ENCODE results near the gene PAN3. TPM values are rescaled to one million over a fixed set of nuclear protein-coding genes. Genes with fewer than 3 reads are reported as not detected.

The PAN3 gene
- total RNA-seq, 1 donor from 2014 or later, result 61.3 TPM

- no peak overlapping the region for H3K4me3 Mint-ChIP-seq
Observed at GRCh38 chr13:28252547-28252946, 114.2 kb downstream of the PAN3 start.

GRCh38 chr13:28257305-28257704 is 119.0 kb downstream of the PAN3 start:
- no peak for TF ChIP-seq CTCF (IDR thresholded peaks at IDR 0.05; ENCODE audit: unreplicated experiment)
- Mint-ChIP-seq H3K36me3 (peaks cover 35% of the 10 kb centered on the region), H3K4me1 (no peaks in the 10 kb centered on the region), H3K4me3 (no peak overlapping the region), H3K27me3 (ENCODE audit: low read depth) (no peaks in the 10 kb centered on the region), H3K9me3 (peaks cover 5% of the 10 kb centered on the region), H3K27ac (no peak overlapping the region)
- DNase-seq (ENCODE audit: low spot score in 2 of 2, unreplicated experiment in 2 of 2), result no peak

More at GRCh38 chr13:28252547-28252946, 114.2 kb downstream of the PAN3 start:
- Mint-ChIP-seq H3K9me3 (peaks cover 22% of the 10 kb centered on the region), H3K4me1 (no peaks in the 10 kb centered on the region), H3K27ac (no peak overlapping the region), H3K36me3 (peaks cover 49% of the 10 kb centered on the region), H3K27me3 (ENCODE audit: low read depth) (no peaks in the 10 kb centered on the region)
- no peak for DNase-seq (ENCODE audit: low spot score in 2 of 2, unreplicated experiment in 2 of 2)
- no peak for TF ChIP-seq CTCF (IDR thresholded peaks at IDR 0.05; ENCODE audit: unreplicated experiment)

GRCh38 chr13:28258417-28258816 is 120.1 kb downstream of the PAN3 start:
- TF ChIP-seq CTCF (IDR thresholded peaks at IDR 0.05; ENCODE audit: unreplicated experiment), result no peak
- Mint-ChIP-seq H3K4me3 (no peak overlapping the region), H3K27ac (no peak overlapping the region), H3K27me3 (ENCODE audit: low read depth) (no peaks in the 10 kb centered on the region), H3K4me1 (no peaks in the 10 kb centered on the region), H3K9me3 (peaks cover 8% of the 10 kb centered on the region), H3K36me3 (peaks cover 41% of the 10 kb centered on the region)
- no peak for DNase-seq (ENCODE audit: low spot score in 2 of 2, unreplicated experiment in 2 of 2)

- no peak overlapping the region for H3K27ac Mint-ChIP-seq
- H3K9me3 Mint-ChIP-seq, result peaks cover 3% of the 10 kb centered on the region
- no peaks in the 10 kb centered on the region for H3K4me1 Mint-ChIP-seq
- DNase-seq (ENCODE audit: low spot score in 2 of 2, unreplicated experiment in 2 of 2), result no peak
- H3K36me3 Mint-ChIP-seq, result peaks cover 25% of the 10 kb centered on the region
- TF ChIP-seq CTCF (IDR thresholded peaks at IDR 0.05; ENCODE audit: unreplicated experiment), result no peak
- H3K4me3 Mint-ChIP-seq, result no peak overlapping the region
- no peaks in the 10 kb centered on the region for H3K27me3 Mint-ChIP-seq (ENCODE audit: low read depth)
Observed at GRCh38 chr13:28267497-28267896, 129.2 kb downstream of the PAN3 start.

- Mint-ChIP-seq H3K27me3 (ENCODE audit: low read depth) (no peaks in the 10 kb centered on the region), H3K36me3 (peaks cover 24% of the 10 kb centered on the region), H3K27ac (no peak overlapping the region), H3K4me3 (no peak overlapping the region), H3K9me3 (no peaks in the 10 kb centered on the region), H3K4me1 (no peaks in the 10 kb centered on the region)
- DNase-seq (ENCODE audit: low spot score in 2 of 2, unreplicated experiment in 2 of 2), result no peak
- TF ChIP-seq CTCF (IDR thresholded peaks at IDR 0.05; ENCODE audit: unreplicated experiment), result no peak
Observed at GRCh38 chr13:28268800-28269223, 130.5 kb downstream of the PAN3 start.
